ENCODE data around the gene RBM33.

DNA sequence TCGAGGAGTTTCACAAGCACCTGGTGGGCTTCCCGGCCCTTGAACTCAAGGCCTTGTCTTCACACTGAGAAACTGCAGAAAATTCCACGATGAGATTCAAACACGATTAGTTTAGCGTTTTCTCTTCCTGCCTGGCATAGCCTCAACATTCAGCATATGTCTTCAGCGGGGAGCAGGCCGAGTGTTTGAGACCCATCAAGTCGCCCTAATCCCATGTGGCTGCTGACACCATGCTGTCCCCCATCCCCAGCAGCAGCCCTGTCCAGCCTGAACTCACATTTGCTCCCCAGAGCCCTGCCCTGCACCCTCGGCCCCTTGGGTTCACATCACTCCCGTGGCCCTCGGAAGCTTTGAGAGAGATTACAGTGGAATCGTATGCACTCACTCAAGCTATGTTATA lies 35.3 kb upstream of the RBM33 start:
- no peak for TF ChIP-seq EZH2 (IDR thresholded peaks at IDR 0.05; ENCODE audit: borderline replicate concordance, low read depth, low read length, poor library complexity, severe bottlenecking)
- TF ChIP-seq, protein P1, sequence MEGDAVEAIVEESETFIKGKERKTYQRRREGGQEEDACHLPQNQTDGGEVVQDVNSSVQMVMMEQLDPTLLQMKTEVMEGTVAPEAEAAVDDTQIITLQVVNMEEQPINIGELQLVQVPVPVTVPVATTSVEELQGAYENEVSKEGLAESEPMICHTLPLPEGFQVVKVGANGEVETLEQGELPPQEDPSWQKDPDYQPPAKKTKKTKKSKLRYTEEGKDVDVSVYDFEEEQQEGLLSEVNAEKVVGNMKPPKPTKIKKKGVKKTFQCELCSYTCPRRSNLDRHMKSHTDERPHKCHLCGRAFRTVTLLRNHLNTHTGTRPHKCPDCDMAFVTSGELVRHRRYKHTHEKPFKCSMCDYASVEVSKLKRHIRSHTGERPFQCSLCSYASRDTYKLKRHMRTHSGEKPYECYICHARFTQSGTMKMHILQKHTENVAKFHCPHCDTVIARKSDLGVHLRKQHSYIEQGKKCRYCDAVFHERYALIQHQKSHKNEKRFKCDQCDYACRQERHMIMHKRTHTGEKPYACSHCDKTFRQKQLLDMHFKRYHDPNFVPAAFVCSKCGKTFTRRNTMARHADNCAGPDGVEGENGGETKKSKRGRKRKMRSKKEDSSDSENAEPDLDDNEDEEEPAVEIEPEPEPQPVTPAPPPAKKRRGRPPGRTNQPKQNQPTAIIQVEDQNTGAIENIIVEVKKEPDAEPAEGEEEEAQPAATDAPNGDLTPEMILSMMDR (conservative IDR thresholded peaks at IDR 0.05; ENCODE audit: low read depth, low read length): no peak
